Neural cell (in vitro differentiated cells): ENCODE results near the gene CDNF. TPM values are rescaled to one million over a fixed set of nuclear protein-coding genes. Genes with fewer than 3 reads are reported as not detected.
A peak's percentile ranks its signal among the peaks of the same experiment; 100 is the strongest.
"Not testable (repeated sequence)": the region's sequence is repeated elsewhere in the genome, so short reads cannot be mapped to it uniquely, and the experiment has no call there.

Source experiments
- H2AFZ ChIP-seq: fragments of 200-600, 300-800 bp; sonication (generic), shearing (Covaris generic); 2 replicates; pipeline ENCODE4 v1.6.0; 2014; ENCODE audit warnings: low read depth, mild to moderate bottlenecking, antibody characterized with exemption, low read length, moderate library complexity
- H3F3A ChIP-seq: fragments of 200-600 bp; shearing (Covaris generic); 2 replicates; pipeline ENCODE4 v1.6.1; 2016; ENCODE audit warnings: mild to moderate bottlenecking, moderate library complexity, mixed read lengths, antibody characterized with exemption, low read length; ENCODE audit not compliant: insufficient read depth, poor library complexity, severe bottlenecking
- H3K27ac ChIP-seq: fragments of 200-600, 300-800 bp; sonication (generic), shearing (Covaris generic); 2 replicates; pipeline ENCODE4 v1.5.1; 2014; ENCODE audit warnings: mild to moderate bottlenecking, low read length, moderate library complexity
- H3K27me3 ChIP-seq: fragments of 300-800, 200-600 bp; sonication (generic), shearing (Covaris generic); 2 replicates; pipeline ENCODE4 v1.6.0; 2014; ENCODE audit warnings: mild to moderate bottlenecking, low read depth, low read length, moderate library complexity; ENCODE audit not compliant: insufficient read depth
- H3K36me3 ChIP-seq: fragments of 300-800, 200-600 bp; sonication (generic), shearing (Covaris generic); 2 replicates; pipeline ENCODE4 v1.5.1; 2014; ENCODE audit warnings: mild to moderate bottlenecking, antibody characterized with exemption, low read length, moderate library complexity; ENCODE audit not compliant: insufficient read depth
- H3K4me2 ChIP-seq: fragments of 300-800, 200-600 bp; sonication (generic), shearing (Covaris generic); 2 replicates; pipeline ENCODE4 v1.6.0; 2014; ENCODE audit warnings: mild to moderate bottlenecking, low read length
- H3K4me3 ChIP-seq: fragments of 300-800, 200-600 bp; sonication (generic), shearing (Covaris generic); 2 replicates; pipeline ENCODE4 v1.5.1; 2014; ENCODE audit warnings: mild to moderate bottlenecking, low read length, moderate library complexity
- H3K79me2 ChIP-seq: fragments of 200-600 bp; shearing (Covaris generic); replicated peaks from 2 replicates; pipeline ENCODE4 v1.6.0; 2014; ENCODE audit warnings: mild to moderate bottlenecking, low read length, moderate library complexity; ENCODE audit not compliant: insufficient read depth
- H3K9ac ChIP-seq: fragments of 300-800, 200-600 bp; sonication (generic), shearing (Covaris generic); 2 replicates; pipeline ENCODE4 v1.6.1; 2016; ENCODE audit warnings: mild to moderate bottlenecking, low read length, mixed read lengths
- H3K9me2 ChIP-seq: fragments of 200-600 bp; shearing (Covaris generic); 2 replicates; pipeline ENCODE4 v1.6.1; 2016; ENCODE audit warnings: mild to moderate bottlenecking, low read length, mixed read lengths; ENCODE audit not compliant: insufficient read depth
- H3K9me3 ChIP-seq: fragments of 200-600, 300-800 bp; sonication (generic), shearing (Covaris generic); 2 replicates; pipeline ENCODE4 v1.6.1; 2016; ENCODE audit warnings: mild to moderate bottlenecking, mixed run types, low read length, moderate library complexity, mixed read lengths
- H4K20me1 ChIP-seq: fragments of 200-600 bp; shearing (Covaris generic); 2 replicates; pipeline ENCODE4 v1.6.1; 2016; ENCODE audit warnings: mild to moderate bottlenecking, mixed run types; ENCODE audit not compliant: insufficient read depth
- CTCF ChIP-seq: fragments of 450-650 bp; IDR thresholded peaks from 2 replicates; pipeline ENCODE4 v1.5.1; 2014; ENCODE audit warnings: antibody characterized with exemption, mild to moderate bottlenecking, moderate library complexity; ENCODE audit not compliant: poor library complexity, severe bottlenecking
- EP300 ChIP-seq: fragments of 450-650 bp; conservative IDR thresholded peaks from 2 replicates; pipeline ENCODE4 v1.6.1; 2014; ENCODE audit warnings: antibody characterized with exemption, mild to moderate bottlenecking, moderate library complexity; ENCODE audit not compliant: poor library complexity, severe bottlenecking
- EZH2 ChIP-seq: fragments of 200-600, 300-800 bp; shearing (Covaris generic), sonication (generic); IDR thresholded peaks from 2 replicates; pipeline ENCODE4 v1.6.1; 2014; ENCODE audit warnings: antibody characterized with exemption, low read length, borderline replicate concordance, mild to moderate bottlenecking; ENCODE audit not compliant: insufficient read depth, poor library complexity, severe bottlenecking
- MXI1 ChIP-seq: fragments of 450-650 bp; conservative IDR thresholded peaks from 2 replicates; pipeline ENCODE4 v1.6.1; 2014; ENCODE audit warnings: antibody characterized with exemption, mild to moderate bottlenecking; ENCODE audit not compliant: poor library complexity, severe bottlenecking
- POLR2AphosphoS5 ChIP-seq: IDR thresholded peaks from 2 replicates; pipeline ENCODE4 v1.6.1; 2012
- RAD21 ChIP-seq: fragments of 450-650 bp; conservative IDR thresholded peaks from 2 replicates; pipeline ENCODE4 v1.6.1; 2014; ENCODE audit warnings: antibody characterized with exemption, mild to moderate bottlenecking, moderate library complexity
- REST ChIP-seq: IDR thresholded peaks from 2 replicates; pipeline ENCODE4 v1.6.1; 2012; ENCODE audit warnings: borderline replicate concordance
- SMC3 ChIP-seq: fragments of 450-650 bp; conservative IDR thresholded peaks from 2 replicates; pipeline ENCODE4 v1.6.1; 2014; ENCODE audit warnings: antibody characterized with exemption, mild to moderate bottlenecking, moderate library complexity; ENCODE audit not compliant: poor library complexity
- TAF1 ChIP-seq: IDR thresholded peaks from 2 replicates; pipeline ENCODE4 v1.6.1; 2012; ENCODE audit warnings: low read depth
- polyA plus RNA-seq: library from polyadenylated mRNA; depleted of rRNA; stranded (reverse); fragments of >200 nt; gene quantifications from 2 replicates; pipeline ENCODE4 v1.2.3, GENCODE V29; 2014

CDNF gene
- polyA plus RNA-seq, 1 donor from 2014 or later, result 1.5 TPM

- Histone ChIP-seq H3K79me2 (no peaks in the 10 kb centered on the region), H3K27me3 (no peaks in the 10 kb centered on the region), H3K9me3 (no peaks in the 10 kb centered on the region), H3K4me3 (no peak overlapping the region), H2AFZ (no peak overlapping the region), H3K36me3 (no peaks in the 10 kb centered on the region), H3K27ac (no peak overlapping the region), H4K20me1 (no peaks in the 10 kb centered on the region), H3F3A (no peaks in the 10 kb centered on the region), H3K9ac (no peak overlapping the region), H3K9me2 (no peaks in the 10 kb centered on the region), H3K4me2 (no peak overlapping the region)
- TF ChIP-seq EP300 (no peak), EZH2 (no peak), SMC3 (no peak), CTCF (no peak), RAD21 (no peak), MXI1 (no peak), TAF1 (no peak), REST (no peak), POLR2AphosphoS5 (no peak)
Measured at GRCh38 chr10:14820775-14821154, 17.1 kb downstream of the CDNF start.

GRCh38 chr10:14820010-14820774, 17.6 kb downstream of the CDNF start:
- TF ChIP-seq CTCF (peak; percentile 32), RAD21 (peak; percentile 36), EP300 (no peak), TAF1 (no peak)
- no peaks in the 10 kb centered on the region for H4K20me1 ChIP-seq
- no peak overlapping the region for H2AFZ ChIP-seq
- H3K9ac ChIP-seq, result no peak overlapping the region
- H3K9me2 ChIP-seq, result no peaks in the 10 kb centered on the region
- H3K9me3 ChIP-seq, result no peaks in the 10 kb centered on the region
- H3K36me3 ChIP-seq, result no peaks in the 10 kb centered on the region
- no peaks in the 10 kb centered on the region for H3F3A ChIP-seq
- no peak overlapping the region for H3K4me3 ChIP-seq
- no peaks in the 10 kb centered on the region for H3K79me2 ChIP-seq
- H3K27ac ChIP-seq, result no peak overlapping the region
- no peaks in the 10 kb centered on the region for H3K27me3 ChIP-seq
- H3K4me2 ChIP-seq, result no peak overlapping the region

GRCh38 chr10:14816717-14817116, 21.1 kb downstream of the CDNF start:
- not testable (repeated sequence) for H3K27ac ChIP-seq, H3K4me3 ChIP-seq, H3K27me3 ChIP-seq, H2AFZ ChIP-seq, H3K4me2 ChIP-seq, H3K9ac ChIP-seq, H3K9me2 ChIP-seq, H3K79me2 ChIP-seq, H4K20me1 ChIP-seq, H3F3A ChIP-seq, H3K36me3 ChIP-seq, H3K9me3 ChIP-seq
